ENCODE results near the gene CA5B. TPM values are rescaled to one million over a fixed set of nuclear protein-coding genes. Genes with fewer than 3 reads are reported as not detected.
"Not testable (repeated sequence)": the region's sequence is repeated elsewhere in the genome, so short reads cannot be mapped to it uniquely, and the experiment has no call there.

CA5B gene
- total RNA-seq, 1 donor from 2014 or later: 1.5 TPM

DNA sequence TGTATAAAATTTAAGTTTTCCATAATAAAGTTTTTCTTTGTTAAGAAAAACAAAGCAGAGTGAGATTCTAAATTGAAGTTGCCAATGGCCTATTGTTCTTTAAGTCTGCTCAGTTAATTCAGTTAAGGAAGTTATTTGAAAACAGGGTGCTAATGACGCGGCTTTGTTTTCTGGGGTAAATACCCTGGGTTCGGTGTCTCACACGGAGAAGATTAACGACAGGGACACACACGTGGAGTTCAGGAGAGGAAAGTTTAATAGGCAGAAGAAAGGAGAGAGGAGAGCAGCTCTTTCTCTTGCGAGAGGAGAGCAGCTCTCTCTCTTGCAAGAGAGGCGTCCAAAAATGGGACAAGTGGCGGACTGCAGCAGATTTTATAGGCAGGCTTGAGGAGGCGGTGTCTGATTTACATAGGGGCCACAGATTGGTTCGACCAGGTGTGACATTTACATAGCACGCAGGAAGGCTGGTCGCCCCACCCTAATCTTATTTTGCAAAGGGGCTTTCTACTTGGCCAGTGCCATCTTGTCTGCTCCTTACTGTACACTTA lies 9.6 kb downstream of the CA5B start:
- DNase-seq (ENCODE audit: low read depth in 2 of 2): no peak

GRCh38 chrX:15748841-15749240 lies 10.8 kb downstream of the CA5B start:
- DNase-seq (ENCODE audit: low read depth in 2 of 2): no peak

DNA sequence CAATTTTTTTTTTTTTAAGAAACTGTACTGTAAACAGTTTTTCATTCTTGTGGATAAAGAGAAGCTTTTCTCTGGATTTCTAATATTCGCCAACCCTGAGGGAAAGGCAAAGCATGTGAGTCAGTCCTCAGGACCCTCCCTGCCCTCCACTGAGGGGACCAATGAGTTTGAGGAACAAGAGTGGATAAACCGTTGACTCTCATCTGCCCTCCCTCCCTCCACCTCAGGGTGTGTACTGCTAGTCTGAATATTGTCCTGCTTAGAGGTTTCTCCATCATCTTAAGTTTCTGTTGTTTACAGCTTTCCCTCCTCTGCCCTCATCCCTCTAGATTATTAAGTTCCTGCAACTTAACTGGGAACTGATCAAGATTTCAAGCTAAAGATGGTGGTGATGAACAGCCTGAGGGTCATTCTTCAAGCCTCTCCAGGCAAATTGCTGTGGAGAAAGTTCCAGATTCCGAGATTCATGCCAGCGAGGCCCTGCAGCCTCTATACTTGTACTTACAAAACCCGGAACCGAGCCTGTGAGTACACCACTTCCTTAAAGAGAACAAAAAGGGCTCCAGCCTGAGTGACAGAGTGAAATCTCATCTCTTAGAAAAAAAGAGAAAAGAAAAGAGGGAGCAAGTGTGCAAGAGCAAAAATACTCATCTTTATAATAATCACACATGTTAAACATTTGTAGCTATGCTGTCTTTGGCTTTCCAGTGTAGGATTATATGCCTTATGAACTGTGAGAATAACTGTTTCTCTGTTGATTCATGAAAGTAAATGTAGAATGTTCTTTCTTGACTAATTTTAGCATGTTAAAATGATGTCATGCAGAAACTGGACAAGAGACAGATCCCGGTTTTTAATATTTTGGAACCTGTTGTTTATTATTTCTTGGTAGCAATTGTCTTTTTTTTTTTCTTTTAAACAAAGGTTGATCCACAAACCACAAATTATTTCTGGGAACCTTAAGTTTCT lies 11.9 kb downstream of the CA5B start:
- DNase-seq (ENCODE audit: low read depth in 2 of 2): peak in 1 of 2 donors; percentile 24

DNA sequence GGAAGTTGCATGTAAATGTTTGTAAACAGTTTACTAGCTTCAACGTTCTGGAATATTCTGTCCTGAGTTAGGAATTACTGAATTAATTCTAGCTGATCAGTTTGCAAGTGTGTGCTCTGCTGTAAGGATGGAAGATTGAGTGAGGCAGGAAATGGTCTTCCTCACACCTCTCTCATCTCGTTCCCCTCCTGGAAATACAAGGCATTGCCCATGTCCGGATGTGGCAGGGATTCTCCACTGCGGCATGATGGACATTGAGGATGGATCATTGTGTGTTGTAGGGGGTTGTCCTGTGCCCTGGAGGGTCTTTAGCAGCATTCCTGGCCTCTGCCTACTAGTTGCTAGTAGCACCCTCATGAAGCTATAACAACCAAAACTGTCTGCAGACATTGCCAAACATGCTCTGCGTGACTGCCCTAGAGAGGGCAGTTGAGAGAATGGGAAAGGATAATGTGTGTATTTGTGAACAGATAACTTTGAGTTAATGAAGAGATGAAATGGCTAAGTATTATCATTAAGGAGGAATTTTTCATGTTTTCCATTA lies 12.6 kb downstream of the CA5B start:
- no peak for DNase-seq (ENCODE audit: low read depth in 2 of 2)

DNA sequence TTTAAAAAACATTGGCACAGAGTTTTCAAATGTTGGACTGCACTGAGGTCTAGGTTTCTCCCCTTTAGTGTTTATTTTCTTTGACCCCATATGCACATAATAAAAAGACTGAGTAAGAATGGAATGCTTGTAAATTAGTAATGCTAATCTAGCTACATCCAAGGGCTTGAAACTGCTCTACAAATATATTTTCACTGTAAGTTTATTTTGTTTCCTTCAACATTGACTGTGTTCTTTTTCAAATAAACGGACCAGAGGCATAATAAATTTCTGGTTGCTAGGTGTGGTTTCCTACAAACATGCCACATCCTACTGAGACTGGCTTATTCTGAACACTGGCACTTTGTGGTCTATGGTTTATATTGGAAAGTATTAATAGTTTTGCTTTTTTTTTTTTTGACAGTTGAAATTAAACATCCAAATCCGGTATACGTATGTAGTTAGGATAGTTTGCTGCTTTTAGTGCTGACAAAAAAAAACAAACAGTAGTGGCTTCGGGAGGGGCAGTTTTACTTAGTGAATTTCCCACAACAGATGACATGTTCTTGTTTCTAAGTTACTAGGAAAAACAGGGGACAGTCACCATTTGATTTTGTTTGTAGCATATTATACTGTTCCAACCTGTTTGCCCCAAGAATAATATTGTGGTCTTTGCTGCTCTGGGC lies 13.2 kb downstream of the CA5B start:
- peak; percentile 64 to 72 for DNase-seq (ENCODE audit: low read depth in 2 of 2)

GRCh38 chrX:15755091-15755490 lies 17.0 kb downstream of the CA5B start:
- no peak for DNase-seq (ENCODE audit: low read depth in 2 of 2)

DNA sequence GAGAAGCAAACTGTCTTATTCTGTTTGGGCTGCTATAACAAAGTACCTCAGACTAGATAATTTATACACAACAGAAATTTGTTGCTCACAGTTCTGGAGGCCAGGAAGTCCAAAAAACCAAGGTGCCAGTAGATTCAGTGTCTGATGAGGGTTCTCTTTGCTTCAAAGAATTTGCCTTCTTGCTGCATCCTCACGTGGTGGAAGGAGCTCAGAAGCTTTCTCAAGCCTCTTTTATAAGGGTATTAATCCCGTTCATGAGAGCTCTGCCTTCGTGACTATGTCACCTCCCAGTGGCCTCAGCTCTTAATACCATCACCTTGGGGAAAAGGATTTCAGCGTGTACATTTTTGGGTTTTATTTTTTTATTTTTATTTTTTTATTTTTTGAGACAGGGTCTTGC lies 20.1 kb downstream of the CA5B start:
- DNase-seq (ENCODE audit: low read depth in 2 of 2): no peak

- DNase-seq (ENCODE audit: low read depth in 2 of 2): not testable (repeated sequence)
These were observed 21.8 kb downstream of the CA5B start for GRCh38 chrX:15759886-15760285.

- DNase-seq (ENCODE audit: low read depth in 2 of 2): peak; percentile 12 to 29
These were observed 23.6 kb downstream of the CA5B start for GRCh38 chrX:15761564-15762191.

DNA sequence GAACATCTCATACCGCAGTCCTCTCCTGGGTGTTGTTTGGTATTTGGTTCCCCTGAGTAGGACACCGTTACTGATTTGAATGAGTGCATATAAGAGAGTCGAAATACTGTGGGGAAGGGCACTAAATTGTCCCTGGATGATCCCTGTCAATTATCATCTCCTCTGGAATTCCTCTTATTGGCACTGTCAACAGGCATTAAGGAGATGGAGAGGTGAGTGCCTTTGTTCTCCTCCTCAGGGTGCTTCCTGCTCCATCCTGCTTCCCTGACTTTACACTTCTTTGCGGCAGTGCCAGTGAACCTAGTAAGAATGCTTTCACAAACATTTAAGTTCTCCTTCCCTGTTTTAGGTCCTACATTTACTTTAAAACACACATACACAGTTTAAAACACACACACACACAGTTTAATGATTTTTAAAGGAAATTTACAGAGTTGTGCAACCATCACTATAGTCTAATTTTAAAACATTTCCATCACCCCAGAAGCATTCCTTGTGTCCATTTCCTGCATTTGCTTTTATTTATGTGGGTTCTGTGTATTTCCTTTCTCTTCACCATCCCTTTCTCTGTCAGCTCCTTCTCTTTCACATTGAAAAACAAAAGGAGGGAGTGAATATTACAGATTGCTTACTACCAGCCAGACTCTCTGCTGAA lies 31.4 kb downstream of the CA5B start:
- DNase-seq (ENCODE audit: low read depth in 2 of 2): no peak

- no peak for DNase-seq (ENCODE audit: low read depth in 2 of 2)
These were observed 44.1 kb downstream of the CA5B start for GRCh38 chrX:15781961-15782699.

DNA sequence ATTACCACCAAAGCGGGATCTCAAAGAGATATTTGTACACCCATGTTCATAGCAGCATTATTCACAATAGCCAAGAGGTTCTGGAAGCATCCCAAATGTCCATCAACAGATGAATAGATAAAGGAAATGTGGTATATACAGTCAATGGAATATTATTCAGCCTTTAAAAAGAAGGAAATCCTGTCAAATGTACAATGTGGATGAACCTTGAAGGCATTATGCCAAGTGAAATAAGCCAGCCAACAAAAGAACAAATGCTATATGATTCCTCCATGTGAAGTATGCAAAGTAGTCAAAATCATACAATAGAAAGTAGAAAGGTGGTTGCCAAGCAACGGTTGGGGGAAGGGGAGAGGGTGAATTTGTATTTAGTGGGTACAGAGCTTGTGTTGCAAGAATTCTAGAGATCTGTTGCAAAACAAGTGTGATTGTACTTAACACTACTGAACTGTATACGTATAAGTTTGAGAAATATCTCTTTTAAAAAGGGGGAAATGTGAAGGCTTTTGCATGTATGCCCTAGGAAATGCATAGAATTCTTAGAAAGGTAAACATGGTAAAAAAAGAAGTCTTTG lies 47.2 kb downstream of the CA5B start:
- DNase-seq (ENCODE audit: low read depth in 2 of 2): peak; percentile 72

DNA sequence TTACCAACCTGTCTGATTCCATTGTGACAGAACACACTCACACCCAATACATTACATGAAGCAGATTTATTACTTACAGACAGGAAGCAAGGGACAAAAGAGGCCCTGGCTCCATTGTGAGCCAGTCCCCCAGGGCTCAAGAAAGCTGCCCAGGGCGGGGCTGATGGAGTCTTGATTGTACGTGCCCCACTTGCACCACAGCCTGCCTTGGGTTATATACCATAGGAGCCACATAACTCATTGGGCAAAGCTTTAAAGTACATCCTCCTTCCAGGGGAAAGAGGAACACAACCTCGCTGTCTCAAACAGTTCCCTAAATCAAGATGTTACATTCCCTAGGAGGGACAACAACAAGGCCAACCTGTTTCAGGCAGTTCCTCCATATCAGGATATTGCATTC lies 48.8 kb downstream of the CA5B start:
- DNase-seq (ENCODE audit: low read depth in 2 of 2): no peak

DNA sequence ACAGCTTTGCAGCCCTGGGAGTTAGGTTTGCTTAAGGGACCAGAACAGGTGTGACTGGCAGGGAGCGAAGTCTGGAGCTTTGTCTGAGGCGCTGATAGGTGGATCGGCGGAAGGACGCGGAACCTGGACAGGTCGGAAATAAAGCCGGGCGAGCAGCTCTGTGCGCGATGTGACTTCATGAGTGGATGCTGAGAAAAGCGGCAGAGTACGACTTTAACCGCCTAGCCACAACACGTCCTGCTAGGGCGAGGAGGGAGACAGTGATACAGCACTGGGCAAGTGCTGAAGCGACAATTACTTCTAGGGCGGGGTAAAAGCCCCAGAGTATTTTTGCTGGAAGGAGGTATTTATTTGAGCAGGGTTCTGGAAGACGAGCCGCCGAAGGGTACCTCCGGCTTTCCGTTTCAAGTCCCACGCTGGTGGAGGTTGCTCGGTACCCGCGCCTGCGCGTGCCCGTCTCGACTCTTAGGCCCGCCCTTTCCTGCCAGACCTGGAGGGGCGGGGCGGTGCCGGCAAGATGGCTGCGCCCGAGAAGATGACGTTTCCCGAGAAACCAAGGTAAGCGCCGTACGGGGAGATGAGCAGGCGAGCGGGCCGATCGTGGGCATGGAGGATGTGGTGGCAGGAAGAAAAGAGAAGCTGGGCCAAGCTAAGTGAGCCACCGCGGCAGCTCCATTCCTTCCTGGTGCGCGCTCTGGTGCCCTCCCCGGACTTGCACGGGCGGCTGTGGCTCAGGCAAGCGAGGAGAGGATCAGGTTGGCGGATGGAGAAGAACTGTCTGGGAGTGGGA lies 52.1 kb downstream of the CA5B start, which contains the start of gene ZRSR2:
TSS of gene ZRSR2 (plus strand) at position 506 of the 790 bp plus-strand sequence. CDS start at position 518, 12 bp downstream.
- DNase-seq (ENCODE audit: low read depth in 2 of 2): peak; percentile 30 to 74

GRCh38 chrX:15790769-15791290 lies 52.8 kb downstream of the CA5B start:
- DNase-seq (ENCODE audit: low read depth in 2 of 2): peak in 1 of 2 donors; percentile 2

DNA sequence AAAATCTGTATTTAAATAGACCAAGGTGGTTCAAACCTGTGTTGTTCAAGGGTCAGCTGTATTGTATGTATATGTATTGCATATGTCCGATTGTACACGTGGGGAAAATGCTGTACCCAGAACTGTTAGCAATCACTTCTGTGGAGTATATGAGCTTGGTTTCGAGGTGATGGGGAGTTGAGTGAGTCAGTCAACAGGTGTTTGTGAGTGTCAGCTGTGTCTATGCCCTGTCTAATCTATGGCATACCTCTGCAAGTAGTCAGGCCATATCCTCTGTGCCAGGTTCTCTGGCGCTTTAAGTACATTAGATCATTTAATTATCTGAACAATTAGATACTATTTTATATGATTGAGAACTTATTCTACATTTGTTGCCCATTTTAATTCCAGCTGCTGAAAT lies 59.6 kb downstream of the CA5B start:
- no peak for DNase-seq (ENCODE audit: low read depth in 2 of 2)

DNA sequence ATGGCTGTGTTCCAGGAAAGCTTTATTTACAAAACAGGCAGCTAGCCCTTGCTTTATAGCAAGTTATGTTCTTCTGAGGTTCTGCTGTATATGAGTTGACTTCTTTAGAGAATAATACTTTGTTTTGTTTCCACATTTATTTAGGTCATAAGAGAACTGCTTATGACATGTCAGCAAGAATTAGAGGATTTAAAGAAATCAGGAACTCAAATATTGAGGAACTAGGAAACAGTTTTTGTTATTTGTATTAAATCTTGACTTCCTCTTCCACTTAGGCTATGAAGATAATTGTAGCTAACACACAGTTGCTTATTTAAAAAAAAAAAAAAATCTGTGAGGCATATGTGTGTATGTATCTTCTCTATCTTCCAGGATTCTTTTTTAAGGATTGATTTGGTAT lies 66.5 kb downstream of the CA5B start:
- no peak for DNase-seq (ENCODE audit: low read depth in 2 of 2)

DNA sequence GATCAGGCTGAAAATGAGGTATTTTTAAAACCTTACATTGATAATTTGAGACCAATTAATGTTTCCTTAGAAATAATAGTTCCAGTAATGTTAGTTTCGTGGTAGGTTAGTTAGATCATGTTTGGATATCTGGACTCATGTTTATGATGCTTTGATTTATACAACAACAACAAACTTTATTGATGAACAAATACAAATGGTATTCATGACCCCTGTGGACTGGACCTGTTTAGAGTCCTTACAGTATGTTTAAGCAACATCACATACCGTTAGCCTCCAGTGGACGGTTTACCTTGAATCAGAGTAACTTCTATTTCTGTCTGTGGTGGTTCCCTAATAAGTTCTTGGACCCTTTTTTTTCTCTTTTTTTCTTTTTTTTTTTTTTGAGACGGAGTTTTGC lies 70.2 kb downstream of the CA5B start:
- DNase-seq (ENCODE audit: low read depth in 2 of 2): no peak
